22Rv1 (cell line): ENCODE measurements around the gene CA7.

Source experiments
- ZFX ChIP-seq: fragments of 450-650 bp; IDR thresholded peaks from 2 replicates; pipeline ENCODE4 v1.6.1; 2017; ENCODE audit warnings: antibody characterized with exemption, borderline replicate concordance
- TF ChIP-seq, protein P1 (sequence below): fragments of 450-650 bp; IDR thresholded peaks from 2 replicates; pipeline ENCODE4 v1.5.1; 2017; ENCODE audit warnings: mild to moderate bottlenecking

DNA sequence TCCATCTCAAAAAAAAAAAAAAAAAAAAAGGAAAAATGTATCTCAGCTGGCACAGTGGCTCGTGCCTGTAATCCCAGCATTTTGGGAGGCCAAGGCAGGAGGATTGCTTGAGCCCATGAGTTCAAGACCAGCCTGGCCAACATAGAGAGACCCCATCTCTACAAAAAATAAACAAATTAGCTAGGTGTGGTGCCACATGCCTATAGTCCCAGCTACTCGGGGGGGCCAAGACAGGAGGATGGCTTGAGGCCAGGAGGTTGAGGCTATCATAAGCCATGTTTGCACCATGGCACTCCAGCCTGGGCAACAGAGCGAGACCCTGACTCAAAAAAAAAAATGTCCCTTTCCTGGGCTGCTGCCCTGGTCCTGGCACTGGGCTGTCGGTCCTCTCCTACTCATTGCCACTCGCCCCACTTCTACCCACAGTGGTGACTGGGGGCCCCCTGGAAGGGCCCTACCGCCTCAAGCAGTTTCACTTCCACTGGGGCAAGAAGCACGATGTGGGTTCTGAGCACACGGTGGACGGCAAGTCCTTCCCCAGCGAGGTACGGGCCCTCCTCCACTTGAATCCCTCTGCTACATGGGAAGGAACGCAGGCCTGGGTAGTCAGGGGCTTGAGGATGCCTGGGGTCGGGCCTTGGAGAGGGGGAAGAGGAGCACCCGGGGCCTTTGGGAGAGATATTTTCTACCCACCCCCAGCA is 6.1 kb downstream of the CA7 start:
- TF ChIP-seq, protein P1, sequence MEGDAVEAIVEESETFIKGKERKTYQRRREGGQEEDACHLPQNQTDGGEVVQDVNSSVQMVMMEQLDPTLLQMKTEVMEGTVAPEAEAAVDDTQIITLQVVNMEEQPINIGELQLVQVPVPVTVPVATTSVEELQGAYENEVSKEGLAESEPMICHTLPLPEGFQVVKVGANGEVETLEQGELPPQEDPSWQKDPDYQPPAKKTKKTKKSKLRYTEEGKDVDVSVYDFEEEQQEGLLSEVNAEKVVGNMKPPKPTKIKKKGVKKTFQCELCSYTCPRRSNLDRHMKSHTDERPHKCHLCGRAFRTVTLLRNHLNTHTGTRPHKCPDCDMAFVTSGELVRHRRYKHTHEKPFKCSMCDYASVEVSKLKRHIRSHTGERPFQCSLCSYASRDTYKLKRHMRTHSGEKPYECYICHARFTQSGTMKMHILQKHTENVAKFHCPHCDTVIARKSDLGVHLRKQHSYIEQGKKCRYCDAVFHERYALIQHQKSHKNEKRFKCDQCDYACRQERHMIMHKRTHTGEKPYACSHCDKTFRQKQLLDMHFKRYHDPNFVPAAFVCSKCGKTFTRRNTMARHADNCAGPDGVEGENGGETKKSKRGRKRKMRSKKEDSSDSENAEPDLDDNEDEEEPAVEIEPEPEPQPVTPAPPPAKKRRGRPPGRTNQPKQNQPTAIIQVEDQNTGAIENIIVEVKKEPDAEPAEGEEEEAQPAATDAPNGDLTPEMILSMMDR = no peak
- no peak for TF ChIP-seq ZFX
